HepG2 (cell line): Measurements from ENCODE around the gene ADGRL1. TPM values are rescaled to one million over a fixed set of nuclear protein-coding genes. Genes with fewer than 3 reads are reported as not detected.

Source experiments
- GATA4 ChIP-seq: sonication (generic); IDR thresholded peaks from 2 replicates; pipeline ENCODE4 v1.6.1; 2016; ENCODE audit warnings: antibody characterized with exemption, low read depth, borderline replicate concordance
- HNRNPK ChIP-seq: fragments of 200-400 bp; formaldehyde crosslinking; IDR thresholded peaks from 2 replicates; pipeline ENCODE4 v1.6.1; 2018; ENCODE audit warnings: low read length, low read depth, moderate library complexity, mild to moderate bottlenecking; ENCODE audit not compliant: poor library complexity, severe bottlenecking
- HOXA3 ChIP-seq: sonication (generic); formaldehyde crosslinking; IDR thresholded peaks from 2 replicates; pipeline ENCODE4 v1.5.0; 2020; ENCODE audit warnings: missing genetic modification reagents
- IRX3 ChIP-seq: sonication (generic); formaldehyde crosslinking; IDR thresholded peaks from 2 replicates; pipeline ENCODE4 v1.8.1; 2023; ENCODE audit warnings: mild to moderate bottlenecking, low read depth, missing genetic modification reagents, borderline replicate concordance
- KAT2B ChIP-seq: fragments of 150-350 bp; IDR thresholded peaks from 2 replicates; pipeline ENCODE4 v1.6.1; 2014; ENCODE audit warnings: low read depth, low read length, borderline replicate concordance
- MBD4 ChIP-seq: IDR thresholded peaks from 2 replicates; pipeline ENCODE4 v1.6.1; 2012; ENCODE audit warnings: low read length, inconsistent platforms, borderline replicate concordance
- RARG ChIP-seq: sonication (generic); formaldehyde crosslinking; IDR thresholded peaks from 2 replicates; pipeline ENCODE4 v1.4.0; 2020; ENCODE audit warnings: low read depth, mild to moderate bottlenecking, missing genetic modification reagents
- YEATS4 ChIP-seq: sonication (generic); formaldehyde crosslinking; IDR thresholded peaks from 2 replicates; pipeline ENCODE4 v1.4.0; 2020; ENCODE audit warnings: missing genetic modification reagents, borderline replicate concordance
- ZBTB3 ChIP-seq: sonication (generic); formaldehyde crosslinking; IDR thresholded peaks from 2 replicates; pipeline ENCODE4 v1.4.0; 2020; ENCODE audit warnings: low read depth, mild to moderate bottlenecking, moderate library complexity, missing genetic modification reagents, borderline replicate concordance
- ZNF563 ChIP-seq: sonication (generic); formaldehyde crosslinking; IDR thresholded peaks from 2 replicates; pipeline ENCODE4 v1.8.0; 2022; ENCODE audit warnings: mild to moderate bottlenecking, moderate library complexity, missing genetic modification reagents
- ZNF737 ChIP-seq: sonication (generic); formaldehyde crosslinking; IDR thresholded peaks from 2 replicates; pipeline ENCODE4 v1.5.0; 2020; ENCODE audit warnings: missing genetic modification reagents, mild to moderate bottlenecking, borderline replicate concordance
- ZSCAN31 ChIP-seq: sonication (generic); formaldehyde crosslinking; IDR thresholded peaks from 2 replicates; pipeline ENCODE4 v1.5.0; 2020; ENCODE audit warnings: low read depth, mild to moderate bottlenecking, missing genetic modification reagents
- polyA plus RNA-seq, 8 experiments: library from polyadenylated mRNA; depleted of rRNA in 3 of 8; stranded (reverse) in 7 of 8; unstranded in 1 of 8; fragments of >200 nt; fragmentation: Illumina TruSeq in 4 of 8; extraction: Trizol in 4 of 8; gene quantifications; 2 replicates each; pipeline versions ENCODE4 v1.2.1 to v1.2.3, GENCODE V29; 2011 to 2016; ENCODE audit warnings: low read depth in 4 of 8, missing spikeins in 1 of 8, mixed read lengths in 1 of 8; ENCODE audit not compliant: insufficient read depth in 1 of 8
- total RNA-seq, 5 experiments: library from RNA; depleted of rRNA; stranded (reverse); fragments of >200 nt; fragmentation: Illumina TruSeq; extraction: Trizol; gene quantifications; 2 replicates each; pipeline ENCODE4 v1.2.3, GENCODE V29; 2016; ENCODE audit warnings: low read depth in 1 of 5
- TF ChIP-seq, protein P1 (sequence below): sonication (generic); formaldehyde crosslinking; IDR thresholded peaks from 2 replicates; pipeline ENCODE4 v1.4.0; 2020; ENCODE audit warnings: missing genetic modification reagents
- TF ChIP-seq, protein P2 (sequence below): sonication (generic); formaldehyde crosslinking; IDR thresholded peaks from 2 replicates; pipeline ENCODE4 v1.4.0; 2020; ENCODE audit warnings: missing genetic modification reagents
- TF ChIP-seq, protein P3 (sequence below): sonication (generic); formaldehyde crosslinking; IDR thresholded peaks from 2 replicates; pipeline ENCODE4 v1.5.1; 2020; ENCODE audit warnings: missing genetic modification reagents, mild to moderate bottlenecking, borderline replicate concordance
- TF ChIP-seq, protein P4 (sequence below): sonication (generic); formaldehyde crosslinking; IDR thresholded peaks from 2 replicates; pipeline ENCODE4 v1.4.0; 2020; ENCODE audit warnings: missing genetic modification reagents
- TF ChIP-seq, protein P5 (sequence below): sonication (generic); formaldehyde crosslinking; IDR thresholded peaks from 2 replicates; pipeline ENCODE4 v1.9.0; 2022; ENCODE audit warnings: missing genetic modification reagents, mild to moderate bottlenecking, borderline replicate concordance
- TF ChIP-seq, protein P6 (sequence below): IDR thresholded peaks from 2 replicates; pipeline ENCODE4 v1.6.1; 2016; ENCODE audit warnings: low read depth, control low read depth

ADGRL1 gene
- total and polyA plus RNA-seq, 2 of the 13 experiments (the other 11 are each of a cell fraction or from before 2014, with no cell fraction given): 0.49 to 1.7 TPM

DNA sequence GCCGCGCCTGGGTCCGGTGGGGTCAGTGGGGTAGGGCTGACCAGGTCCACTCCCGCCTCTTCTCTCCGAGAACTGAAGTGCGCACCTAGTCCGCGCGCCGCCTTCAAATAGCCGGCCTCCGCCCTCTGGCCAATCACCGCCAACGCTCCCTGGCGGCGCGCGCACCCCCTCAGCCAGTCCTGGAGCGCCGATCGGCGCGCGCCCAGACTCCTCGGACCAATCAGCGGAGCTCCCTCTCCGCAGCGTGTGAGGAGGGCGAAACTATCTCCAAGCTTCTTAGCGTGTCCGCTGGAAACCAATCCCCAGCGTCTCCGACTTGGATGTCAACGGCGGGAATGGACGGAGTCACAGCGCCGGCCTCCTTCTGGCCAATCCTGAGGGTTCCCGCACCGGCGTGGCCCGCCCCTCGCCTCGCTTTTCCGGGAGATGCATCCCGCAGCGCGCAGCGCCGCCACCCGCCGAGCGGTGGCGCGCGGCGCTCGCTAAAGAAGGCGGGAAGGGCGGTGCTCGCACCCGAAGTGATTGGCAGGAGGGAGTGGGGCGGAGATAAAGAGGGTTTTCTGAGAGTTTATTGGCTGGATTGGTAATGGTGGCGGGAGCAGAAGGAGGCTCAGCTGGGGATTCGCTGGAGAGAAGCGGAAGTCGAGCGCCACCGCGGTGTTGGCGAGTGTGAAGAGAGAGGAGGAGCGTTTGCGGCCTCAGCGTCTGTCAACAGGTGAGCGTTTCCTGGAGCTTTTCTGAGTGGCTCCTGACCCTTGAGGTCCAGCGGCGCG, 69.3 kb downstream of the ADGRL1 start, which contains the start of gene ASF1B (continued):
- TF ChIP-seq ZNF563 (CRISPR knock-in tag) (0 out of 2 replicates have a peak, but pooled peaks have one; percentile 12), MBD4 (no peak), YEATS4 (CRISPR knock-in tag) (0 out of 2 replicates have a peak, but pooled peaks have one; percentile 50), GATA4 (peak; percentile 45; the same call in 1 of the 2 replicates), HOXA3 (peak; percentile 34; the same call in 1 of the 2 replicates), HNRNPK (peak; percentile 49), ZBTB3 (CRISPR knock-in tag) (0 out of 2 replicates have a peak, but pooled peaks have one; percentile 36), IRX3 (CRISPR knock-in tag) (peak; percentile 71; the same call in 1 of the 2 replicates), RARG (CRISPR knock-in tag) (no peak), ZSCAN31 (CRISPR knock-in tag) (no peak), KAT2B (no peak), ZNF737 (CRISPR knock-in tag) (no peak)
- TF ChIP-seq, protein P1, sequence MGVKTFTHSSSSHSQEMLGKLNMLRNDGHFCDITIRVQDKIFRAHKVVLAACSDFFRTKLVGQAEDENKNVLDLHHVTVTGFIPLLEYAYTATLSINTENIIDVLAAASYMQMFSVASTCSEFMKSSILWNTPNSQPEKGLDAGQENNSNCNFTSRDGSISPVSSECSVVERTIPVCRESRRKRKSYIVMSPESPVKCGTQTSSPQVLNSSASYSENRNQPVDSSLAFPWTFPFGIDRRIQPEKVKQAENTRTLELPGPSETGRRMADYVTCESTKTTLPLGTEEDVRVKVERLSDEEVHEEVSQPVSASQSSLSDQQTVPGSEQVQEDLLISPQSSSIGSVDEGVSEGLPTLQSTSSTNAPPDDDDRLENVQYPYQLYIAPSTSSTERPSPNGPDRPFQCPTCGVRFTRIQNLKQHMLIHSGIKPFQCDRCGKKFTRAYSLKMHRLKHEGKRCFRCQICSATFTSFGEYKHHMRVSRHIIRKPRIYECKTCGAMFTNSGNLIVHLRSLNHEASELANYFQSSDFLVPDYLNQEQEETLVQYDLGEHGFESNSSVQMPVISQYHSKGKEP: 0 out of 2 replicates have a peak, but pooled peaks have one; percentile 14
- TF ChIP-seq, protein P2, sequence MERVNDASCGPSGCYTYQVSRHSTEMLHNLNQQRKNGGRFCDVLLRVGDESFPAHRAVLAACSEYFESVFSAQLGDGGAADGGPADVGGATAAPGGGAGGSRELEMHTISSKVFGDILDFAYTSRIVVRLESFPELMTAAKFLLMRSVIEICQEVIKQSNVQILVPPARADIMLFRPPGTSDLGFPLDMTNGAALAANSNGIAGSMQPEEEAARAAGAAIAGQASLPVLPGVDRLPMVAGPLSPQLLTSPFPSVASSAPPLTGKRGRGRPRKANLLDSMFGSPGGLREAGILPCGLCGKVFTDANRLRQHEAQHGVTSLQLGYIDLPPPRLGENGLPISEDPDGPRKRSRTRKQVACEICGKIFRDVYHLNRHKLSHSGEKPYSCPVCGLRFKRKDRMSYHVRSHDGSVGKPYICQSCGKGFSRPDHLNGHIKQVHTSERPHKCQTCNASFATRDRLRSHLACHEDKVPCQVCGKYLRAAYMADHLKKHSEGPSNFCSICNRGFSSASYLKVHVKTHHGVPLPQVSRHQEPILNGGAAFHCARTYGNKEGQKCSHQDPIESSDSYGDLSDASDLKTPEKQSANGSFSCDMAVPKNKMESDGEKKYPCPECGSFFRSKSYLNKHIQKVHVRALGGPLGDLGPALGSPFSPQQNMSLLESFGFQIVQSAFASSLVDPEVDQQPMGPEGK (CRISPR knock-in tag): no peak
- TF ChIP-seq, protein P3, sequence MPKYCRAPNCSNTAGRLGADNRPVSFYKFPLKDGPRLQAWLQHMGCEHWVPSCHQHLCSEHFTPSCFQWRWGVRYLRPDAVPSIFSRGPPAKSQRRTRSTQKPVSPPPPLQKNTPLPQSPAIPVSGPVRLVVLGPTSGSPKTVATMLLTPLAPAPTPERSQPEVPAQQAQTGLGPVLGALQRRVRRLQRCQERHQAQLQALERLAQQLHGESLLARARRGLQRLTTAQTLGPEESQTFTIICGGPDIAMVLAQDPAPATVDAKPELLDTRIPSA: no peak
- TF ChIP-seq, protein P4, sequence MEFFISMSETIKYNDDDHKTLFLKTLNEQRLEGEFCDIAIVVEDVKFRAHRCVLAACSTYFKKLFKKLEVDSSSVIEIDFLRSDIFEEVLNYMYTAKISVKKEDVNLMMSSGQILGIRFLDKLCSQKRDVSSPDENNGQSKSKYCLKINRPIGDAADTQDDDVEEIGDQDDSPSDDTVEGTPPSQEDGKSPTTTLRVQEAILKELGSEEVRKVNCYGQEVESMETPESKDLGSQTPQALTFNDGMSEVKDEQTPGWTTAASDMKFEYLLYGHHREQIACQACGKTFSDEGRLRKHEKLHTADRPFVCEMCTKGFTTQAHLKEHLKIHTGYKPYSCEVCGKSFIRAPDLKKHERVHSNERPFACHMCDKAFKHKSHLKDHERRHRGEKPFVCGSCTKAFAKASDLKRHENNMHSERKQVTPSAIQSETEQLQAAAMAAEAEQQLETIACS (CRISPR knock-in tag): peak; percentile 91
- TF ChIP-seq, protein P5, sequence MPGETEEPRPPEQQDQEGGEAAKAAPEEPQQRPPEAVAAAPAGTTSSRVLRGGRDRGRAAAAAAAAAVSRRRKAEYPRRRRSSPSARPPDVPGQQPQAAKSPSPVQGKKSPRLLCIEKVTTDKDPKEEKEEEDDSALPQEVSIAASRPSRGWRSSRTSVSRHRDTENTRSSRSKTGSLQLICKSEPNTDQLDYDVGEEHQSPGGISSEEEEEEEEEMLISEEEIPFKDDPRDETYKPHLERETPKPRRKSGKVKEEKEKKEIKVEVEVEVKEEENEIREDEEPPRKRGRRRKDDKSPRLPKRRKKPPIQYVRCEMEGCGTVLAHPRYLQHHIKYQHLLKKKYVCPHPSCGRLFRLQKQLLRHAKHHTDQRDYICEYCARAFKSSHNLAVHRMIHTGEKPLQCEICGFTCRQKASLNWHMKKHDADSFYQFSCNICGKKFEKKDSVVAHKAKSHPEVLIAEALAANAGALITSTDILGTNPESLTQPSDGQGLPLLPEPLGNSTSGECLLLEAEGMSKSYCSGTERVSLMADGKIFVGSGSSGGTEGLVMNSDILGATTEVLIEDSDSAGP (CRISPR knock-in tag): peak; percentile 87
- TF ChIP-seq, protein P6, sequence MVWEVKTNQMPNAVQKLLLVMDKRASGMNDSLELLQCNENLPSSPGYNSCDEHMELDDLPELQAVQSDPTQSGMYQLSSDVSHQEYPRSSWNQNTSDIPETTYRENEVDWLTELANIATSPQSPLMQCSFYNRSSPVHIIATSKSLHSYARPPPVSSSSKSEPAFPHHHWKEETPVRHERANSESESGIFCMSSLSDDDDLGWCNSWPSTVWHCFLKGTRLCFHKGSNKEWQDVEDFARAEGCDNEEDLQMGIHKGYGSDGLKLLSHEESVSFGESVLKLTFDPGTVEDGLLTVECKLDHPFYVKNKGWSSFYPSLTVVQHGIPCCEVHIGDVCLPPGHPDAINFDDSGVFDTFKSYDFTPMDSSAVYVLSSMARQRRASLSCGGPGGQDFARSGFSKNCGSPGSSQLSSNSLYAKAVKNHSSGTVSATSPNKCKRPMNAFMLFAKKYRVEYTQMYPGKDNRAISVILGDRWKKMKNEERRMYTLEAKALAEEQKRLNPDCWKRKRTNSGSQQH (CRISPR knock-in tag): peak; percentile 83; the same call in 1 of the 2 replicates
